Fibroblast of peridontal ligament (primary cell): ENCODE measurements around the gene TMEM220.
A peak's percentile ranks its signal among the peaks of the same experiment; 100 is the strongest.

Source experiments
- DNase-seq: peaks from one replicate; pipeline ENCODE4 v3.0.0-alpha.2; 2010; ENCODE audit errors: extremely low read depth

Gene TMEM220

GRCh38 chr17:10729334-10730193, at the start of gene TMEM220:
Gene TMEM220, minus strand, starts transcription at chr17:10730023. Its CDS starts 172 bp downstream, at chr17:10729851.
- DNase-seq: peak; percentile 66

- no peak for DNase-seq
Observed at GRCh38 chr17:10779609-10780008, 49.8 kb upstream of the TMEM220 start.

DNA sequence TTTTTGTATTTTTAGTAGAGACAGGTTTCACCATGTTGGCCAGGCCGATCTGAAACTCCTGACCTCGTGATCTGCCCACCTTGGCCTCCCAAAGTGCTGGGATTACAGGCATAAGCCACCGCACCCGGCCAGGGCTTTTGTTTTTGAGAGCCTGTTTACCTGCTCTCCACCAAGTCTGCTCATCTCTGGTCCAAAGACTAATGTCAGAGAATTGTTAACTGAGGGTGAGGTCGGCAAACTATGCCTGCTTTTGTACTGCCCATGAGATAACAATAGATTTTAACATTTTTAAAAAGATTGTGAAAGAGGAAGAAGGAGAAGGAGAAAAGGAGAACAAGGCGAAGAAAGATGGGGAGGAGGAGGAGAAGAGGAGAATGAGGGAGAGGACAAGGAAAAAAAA, 48.1 kb upstream of the TMEM220 start:
- DNase-seq: no peak

- DNase-seq: no peak
Observed at GRCh38 chr17:10777131-10777807, 47.4 kb upstream of the TMEM220 start.

GRCh38 chr17:10776381-10776780, 46.6 kb upstream of the TMEM220 start:
- no peak for DNase-seq

- no peak for DNase-seq
Observed at GRCh38 chr17:10775740-10776356, 46.0 kb upstream of the TMEM220 start.

DNA sequence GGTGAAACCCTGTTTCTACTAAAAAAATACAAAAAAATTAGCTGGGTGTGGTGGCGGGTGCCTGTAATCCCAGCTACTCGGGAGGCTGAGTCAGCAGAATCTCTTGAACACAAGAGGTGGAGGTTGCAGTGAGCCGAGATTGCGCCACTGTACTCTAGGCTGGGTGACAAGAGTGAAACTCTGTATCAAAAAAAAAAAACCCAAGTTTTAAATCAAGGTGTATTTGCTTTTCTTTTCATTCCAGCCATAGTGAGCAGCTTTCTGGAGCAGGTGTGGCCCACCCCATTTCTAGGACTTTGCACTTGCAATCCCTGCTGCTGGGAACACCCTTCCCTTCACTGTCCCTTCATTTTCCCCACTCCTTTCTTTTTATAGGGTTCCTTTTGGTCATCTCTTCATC, 45.2 kb upstream of the TMEM220 start:
- DNase-seq: no peak

DNA sequence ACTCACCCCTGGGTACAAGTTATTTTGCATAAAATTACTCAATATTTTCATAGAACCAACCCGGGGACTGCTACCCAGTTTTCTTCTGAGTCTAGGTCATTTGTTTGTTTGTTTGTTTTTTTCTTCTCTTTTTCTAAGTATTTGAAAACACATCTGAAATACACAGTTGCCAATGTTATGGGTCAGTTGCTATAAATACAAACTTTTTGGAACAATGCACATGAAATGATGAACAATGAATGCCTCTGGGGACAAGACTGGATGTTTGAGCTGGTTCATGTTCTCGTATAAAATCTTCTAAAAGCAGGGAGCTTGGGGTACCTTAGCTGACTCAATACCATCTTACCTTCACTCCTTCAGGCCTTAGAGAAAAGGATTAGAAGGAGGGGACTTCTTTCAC, 43.6 kb upstream of the TMEM220 start:
- no peak for DNase-seq

DNA sequence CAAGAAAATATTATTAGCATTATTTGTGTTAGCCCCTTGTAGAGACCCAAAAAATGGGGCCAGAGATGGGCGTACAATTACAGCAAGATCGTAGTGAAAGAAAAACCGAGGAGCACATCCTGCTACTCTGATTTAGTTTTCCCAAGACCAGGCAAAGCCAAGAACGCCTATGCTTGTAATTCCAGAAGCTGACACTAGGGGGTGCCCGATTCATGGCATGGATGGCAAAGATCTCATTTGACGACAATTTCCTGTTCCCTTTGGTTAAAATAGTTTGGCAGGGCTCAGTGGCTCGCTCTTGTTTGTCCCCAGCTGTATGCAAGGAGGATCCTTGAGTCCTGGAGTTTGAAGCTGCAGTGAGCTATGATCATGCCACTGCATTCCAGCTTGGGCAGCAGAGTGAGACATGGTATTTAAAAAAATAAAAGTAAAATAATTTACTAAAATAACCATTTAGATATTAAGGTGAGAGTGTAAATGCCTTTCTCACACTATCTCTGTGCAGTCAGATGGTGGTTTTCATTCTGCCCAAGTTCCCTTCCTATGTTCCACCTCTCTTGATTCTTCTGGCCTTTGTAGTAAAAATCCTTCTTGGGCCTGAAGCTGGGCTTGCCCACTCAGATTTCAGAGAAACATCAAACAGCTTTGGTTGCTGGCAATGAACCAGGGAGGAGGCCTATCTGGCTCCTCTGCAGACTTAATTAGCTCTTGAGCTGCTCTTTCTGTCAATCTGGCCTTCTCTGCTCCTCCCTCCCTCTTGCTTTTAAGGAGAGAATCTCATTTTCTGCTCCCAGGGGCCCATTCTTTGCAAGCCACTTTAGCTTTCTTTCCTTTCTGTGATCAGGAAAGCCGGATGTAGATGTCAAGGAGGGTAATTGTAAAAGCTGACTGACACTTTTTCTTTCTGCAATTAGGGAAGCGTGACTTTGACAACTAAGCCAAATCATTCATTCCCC, 42.9 kb upstream of the TMEM220 start:
- DNase-seq: no peak

DNA sequence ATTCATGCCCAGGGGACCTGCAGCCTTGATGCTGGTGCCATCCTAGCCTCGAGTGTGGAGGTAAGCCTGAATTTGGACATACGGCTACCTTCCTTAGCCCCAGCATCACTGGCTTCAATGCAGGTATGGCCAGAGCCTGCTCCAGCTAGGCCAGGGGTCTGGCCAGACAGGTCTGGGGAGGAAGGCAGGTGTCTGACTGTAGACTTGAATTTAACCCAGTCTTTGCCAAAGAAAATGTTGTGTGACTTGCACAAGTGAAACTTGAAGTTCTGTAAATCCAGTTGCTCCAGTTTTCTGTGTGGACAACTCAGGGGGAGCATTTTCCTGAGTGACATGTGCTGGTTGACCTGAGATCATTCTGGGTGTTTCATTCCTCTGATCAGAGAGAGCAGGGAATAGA, 41.3 kb upstream of the TMEM220 start:
- no peak for DNase-seq

GRCh38 chr17:10769840-10770239, 40.0 kb upstream of the TMEM220 start:
- DNase-seq: no peak

GRCh38 chr17:10768750-10769251, 39.0 kb upstream of the TMEM220 start:
- no peak for DNase-seq

DNA sequence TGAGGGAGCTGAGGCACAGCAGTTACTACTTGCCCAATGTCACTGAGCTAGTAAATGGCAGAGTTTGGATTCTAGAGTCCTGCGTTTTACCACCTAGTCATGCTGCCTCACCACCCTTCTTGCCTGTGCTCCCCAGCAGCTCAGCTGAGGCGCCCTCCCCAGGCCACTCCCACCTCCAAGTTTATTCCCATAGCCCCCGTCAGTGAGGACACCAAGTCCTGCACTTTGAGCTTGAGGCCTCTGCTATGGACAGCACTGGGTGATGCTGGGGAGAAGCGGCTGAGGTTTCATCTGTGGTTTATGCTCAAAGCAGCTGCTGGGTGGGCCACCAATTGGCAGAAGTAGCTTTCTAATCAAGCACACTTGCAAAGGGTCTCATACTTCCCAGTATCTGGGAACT, 37.4 kb upstream of the TMEM220 start:
- DNase-seq: no peak

DNA sequence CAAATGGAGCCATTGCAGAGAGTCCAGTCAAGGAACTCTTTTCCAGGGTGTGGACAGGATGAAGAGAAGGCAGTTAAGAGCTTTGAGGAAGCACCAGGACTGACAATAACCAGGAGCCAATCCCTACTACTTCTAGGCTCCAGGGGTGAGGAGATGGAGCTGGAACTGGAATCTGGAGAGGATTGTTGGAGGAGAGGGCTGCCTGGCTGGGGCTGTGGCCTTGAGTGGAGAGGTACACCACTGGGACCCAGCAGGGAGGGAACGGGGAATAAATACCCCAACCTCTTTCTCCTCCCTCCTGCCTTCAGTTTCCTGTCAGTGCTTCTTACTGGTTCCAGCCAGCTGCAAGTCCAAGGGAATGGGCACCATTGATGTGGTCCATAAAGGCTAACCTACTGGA, 32.2 kb upstream of the TMEM220 start:
- no peak for DNase-seq

DNA sequence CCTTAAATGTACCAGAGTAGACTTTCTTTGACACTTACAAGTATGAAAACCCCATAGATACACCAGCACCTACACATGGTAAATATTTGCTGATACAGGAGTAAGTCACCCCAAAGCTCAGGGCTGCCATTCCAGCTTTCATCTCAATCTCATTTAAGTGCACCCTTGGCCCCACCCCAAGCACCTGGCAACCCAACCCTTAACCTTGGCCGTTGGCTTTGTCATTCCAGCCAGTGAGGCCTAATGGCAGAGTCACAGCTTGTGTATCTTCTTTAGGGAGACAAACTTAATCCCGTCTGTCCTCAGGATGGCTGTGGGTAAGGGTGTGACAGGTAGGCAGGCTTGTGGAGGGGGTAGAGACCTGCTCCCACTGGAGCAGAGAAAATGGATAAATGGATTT, 31.5 kb upstream of the TMEM220 start:
- DNase-seq: no peak

DNA sequence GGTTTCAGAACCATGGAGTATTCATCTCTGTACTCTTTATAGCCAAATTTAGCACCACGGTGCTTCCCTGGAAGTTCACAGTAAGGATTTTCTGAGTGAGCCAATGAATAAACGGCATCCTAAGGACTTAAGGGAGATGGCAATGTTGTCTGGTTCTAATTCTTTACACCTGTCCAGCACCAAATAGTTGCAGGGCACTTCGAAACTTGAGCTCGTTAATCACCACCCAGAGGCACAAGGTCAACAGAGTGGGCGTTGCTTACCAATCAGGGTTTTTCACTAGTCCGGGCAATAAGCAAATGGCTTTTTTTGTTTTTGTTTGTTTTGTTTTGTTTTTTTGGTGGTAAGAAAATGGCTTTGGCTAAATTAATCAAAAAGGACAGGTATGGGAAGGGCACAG, 28.2 kb upstream of the TMEM220 start:
- DNase-seq: no peak

- DNase-seq: no peak
Observed at GRCh38 chr17:10757647-10758046, 27.8 kb upstream of the TMEM220 start.

GRCh38 chr17:10757067-10757466, 27.2 kb upstream of the TMEM220 start:
- DNase-seq: no peak

- no peak for DNase-seq
Observed at GRCh38 chr17:10756619-10757018, 26.8 kb upstream of the TMEM220 start.

DNA sequence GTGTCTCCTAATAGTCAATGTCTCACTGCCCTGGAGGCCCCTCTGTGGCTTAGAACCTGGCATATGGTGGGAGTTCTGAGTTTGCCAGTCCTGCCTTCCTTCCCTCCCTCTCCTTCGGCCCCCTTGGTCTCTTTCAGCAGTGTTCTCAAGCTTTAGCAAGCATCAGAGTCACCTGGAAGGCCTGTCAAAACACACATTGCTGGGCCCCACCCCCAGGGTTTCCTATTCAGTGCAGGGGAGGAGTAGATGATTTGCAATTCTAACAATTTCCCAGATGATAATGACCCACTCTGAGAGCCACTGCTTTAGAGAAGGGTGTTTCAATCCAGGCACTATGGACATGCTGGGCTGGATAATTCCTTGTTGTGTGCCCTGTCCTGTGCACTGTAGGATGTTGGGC, 26.4 kb upstream of the TMEM220 start:
- DNase-seq: no peak

GRCh38 chr17:10755592-10756127, 25.8 kb upstream of the TMEM220 start:
- DNase-seq: no peak
